PC-3 (cell line): Measurements from ENCODE around the gene LLPH. TPM values are rescaled to one million over a fixed set of nuclear protein-coding genes. Genes with fewer than 3 reads are reported as not detected.

Experiments used
- ATAC-seq: fragments of 200-7000 bp; cut with Tn5 transposase; 2 replicates; pipeline ENCODE4 v1.9.1; 2020; ENCODE audit warnings: mild to moderate bottlenecking, moderate library complexity
- BruUV-seq: library from RNA; stranded (reverse); fragments of 400-500 nt; replicated peaks from 2 replicates; lab custom pipeline; 2021; lab: Mats Ljungman, UMichigan
- CTCF ChIA-PET: fragments of 300-600 bp; sonication (Branson Sonifier 250); formaldehyde crosslinking; loops from one replicate; lab custom pipeline; 2022; ENCODE audit warnings: antibody characterized with exemption; lab: Charles Lee
- POLR2A ChIA-PET: fragments of 300-600 bp; sonication (Branson Sonifier 250); formaldehyde crosslinking; loops from one replicate; lab custom pipeline; 2022; ENCODE audit warnings: antibody characterized with exemption; ENCODE audit not compliant: unreplicated experiment; lab: Charles Lee
- DNase-seq: peaks from one replicate; pipeline ENCODE4 v3.0.0-alpha.2; 2015
- H2AFZ ChIP-seq: fragments of 300-600 bp; sonication (generic); 2 replicates; pipeline ENCODE4 v1.6.0; 2016; ENCODE audit warnings: antibody characterized with exemption, low read length
- H3F3A ChIP-seq: fragments of 300-600 bp; sonication (generic); one replicate; pipeline ENCODE4 v1.6.0; 2017; ENCODE audit warnings: antibody characterized with exemption, low read length, control low read depth, mild to moderate bottlenecking; ENCODE audit not compliant: unreplicated experiment
- H3K27ac ChIP-seq: fragments of 300-600 bp; sonication (generic); 2 replicates; pipeline ENCODE4 v1.5.1; 2016; ENCODE audit warnings: mild to moderate bottlenecking, low read length
- H3K27me3 ChIP-seq: fragments of 300-600 bp; sonication (generic); 2 replicates; pipeline ENCODE4 v1.6.1; 2016; ENCODE audit warnings: low read length, mixed read lengths
- H3K36me3 ChIP-seq: fragments of 300-600 bp; sonication (generic); 2 replicates; pipeline ENCODE4 v1.6.1; 2016; ENCODE audit warnings: low read depth, mixed run types, low read length, mixed read lengths
- H3K4me1 ChIP-seq: fragments of 300-600 bp; sonication (generic); 2 replicates; pipeline ENCODE4 v1.5.1; 2016; ENCODE audit warnings: low read length; ENCODE audit not compliant: insufficient read depth
- H3K4me2 ChIP-seq: fragments of 300-600 bp; sonication (generic); 2 replicates; pipeline ENCODE4 v1.6.0; 2016; ENCODE audit warnings: low read length
- H3K4me3 ChIP-seq: fragments of 300-600 bp; sonication (generic); 2 replicates; pipeline ENCODE4 v1.5.1; 2016; ENCODE audit warnings: mild to moderate bottlenecking, low read length, mixed read lengths
- H3K79me2 ChIP-seq: fragments of 300-600 bp; sonication (generic); 2 replicates; pipeline ENCODE4 v1.6.1; 2017; ENCODE audit warnings: low read length, mixed read lengths
- H3K9ac ChIP-seq: fragments of 300-600 bp; sonication (generic); 2 replicates; pipeline ENCODE4 v1.6.0; 2016; ENCODE audit warnings: mild to moderate bottlenecking, low read length
- H3K9me2 ChIP-seq: fragments of 300-600 bp; sonication (generic); replicated peaks from 2 replicates; pipeline ENCODE4 v1.6.1; 2016; ENCODE audit warnings: mixed run types, low read length, mixed read lengths
- H3K9me3 ChIP-seq: fragments of 300-600 bp; sonication (generic); 2 replicates; pipeline ENCODE4 v1.6.1; 2016; ENCODE audit warnings: low read length, mixed read lengths
- H4K20me1 ChIP-seq: fragments of 300-600 bp; sonication (generic); 2 replicates; pipeline ENCODE4 v1.6.1; 2016; ENCODE audit warnings: low read length, mixed read lengths
- EZH2 ChIP-seq: fragments of 300-600 bp; sonication (generic); IDR thresholded peaks from one replicate; pipeline ENCODE4 v1.6.1; 2017; ENCODE audit warnings: antibody characterized with exemption, mild to moderate bottlenecking, low read length; ENCODE audit not compliant: unreplicated experiment
- EZH2phosphoT487 ChIP-seq: fragments of 300-600 bp; sonication (generic); IDR thresholded peaks from 2 replicates; pipeline ENCODE4 v1.6.1; 2018; ENCODE audit warnings: mild to moderate bottlenecking, antibody characterized with exemption, low read length, borderline replicate concordance
- intact Hi-C: fragments of 100-400 bp; cut with micrococcal nuclease; formaldehyde crosslinking; loops from 2 replicates; pipeline ENCODE4 v1.9.0; 2023
- total RNA-seq: library from RNA; depleted of rRNA; stranded (reverse); fragments of >200 nt; gene quantifications from 2 replicates; pipeline ENCODE4 v1.2.3, GENCODE V29; 2014; rRNA removed
- TF ChIP-seq, protein P1 (sequence below): fragments of 300-600 bp; sonication (generic); conservative IDR thresholded peaks from 2 replicates; pipeline ENCODE4 v1.5.1; 2017; ENCODE audit warnings: antibody characterized with exemption, low read depth, mild to moderate bottlenecking, low read length

Gene LLPH
- total RNA-seq, 1 experiment from 2014 or later: 11.2 TPM

DNA sequence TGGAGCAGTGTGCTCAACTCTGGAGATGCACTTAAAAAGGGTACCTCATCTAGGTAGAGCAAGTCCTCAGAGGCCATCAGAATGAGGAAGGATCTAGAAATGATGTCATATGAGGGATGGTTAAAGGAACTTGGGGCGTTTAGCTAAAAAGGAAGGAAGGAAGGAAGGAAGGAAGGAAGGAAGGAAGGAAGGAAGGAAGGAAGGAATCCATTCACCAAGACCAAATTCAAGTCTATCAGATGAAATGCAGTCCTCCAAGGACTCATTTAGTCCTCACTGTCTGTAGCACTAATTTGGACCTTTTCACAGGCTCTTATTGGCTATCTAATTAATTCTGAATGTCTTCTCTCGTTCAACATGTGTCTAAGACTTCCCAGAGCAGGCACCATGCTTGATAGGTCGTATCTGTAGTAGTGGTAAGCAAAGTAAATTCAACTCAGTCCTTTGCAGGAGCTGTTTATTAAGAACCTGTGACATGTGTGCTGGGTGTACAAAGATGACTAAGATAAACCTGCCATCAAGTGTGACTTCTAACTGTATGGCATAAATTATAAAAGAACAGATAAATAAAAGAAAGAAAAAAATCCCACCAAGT lies 63.5 kb downstream of the LLPH start:
- TF ChIP-seq EZH2phosphoT487 (no peak), EZH2 (no peak)
- TF ChIP-seq, protein P1, sequence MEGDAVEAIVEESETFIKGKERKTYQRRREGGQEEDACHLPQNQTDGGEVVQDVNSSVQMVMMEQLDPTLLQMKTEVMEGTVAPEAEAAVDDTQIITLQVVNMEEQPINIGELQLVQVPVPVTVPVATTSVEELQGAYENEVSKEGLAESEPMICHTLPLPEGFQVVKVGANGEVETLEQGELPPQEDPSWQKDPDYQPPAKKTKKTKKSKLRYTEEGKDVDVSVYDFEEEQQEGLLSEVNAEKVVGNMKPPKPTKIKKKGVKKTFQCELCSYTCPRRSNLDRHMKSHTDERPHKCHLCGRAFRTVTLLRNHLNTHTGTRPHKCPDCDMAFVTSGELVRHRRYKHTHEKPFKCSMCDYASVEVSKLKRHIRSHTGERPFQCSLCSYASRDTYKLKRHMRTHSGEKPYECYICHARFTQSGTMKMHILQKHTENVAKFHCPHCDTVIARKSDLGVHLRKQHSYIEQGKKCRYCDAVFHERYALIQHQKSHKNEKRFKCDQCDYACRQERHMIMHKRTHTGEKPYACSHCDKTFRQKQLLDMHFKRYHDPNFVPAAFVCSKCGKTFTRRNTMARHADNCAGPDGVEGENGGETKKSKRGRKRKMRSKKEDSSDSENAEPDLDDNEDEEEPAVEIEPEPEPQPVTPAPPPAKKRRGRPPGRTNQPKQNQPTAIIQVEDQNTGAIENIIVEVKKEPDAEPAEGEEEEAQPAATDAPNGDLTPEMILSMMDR: no peak
- no peak overlapping the region for H3K4me2 ChIP-seq
- ATAC-seq (no peak), DNase-seq (no peak)
- BruUV-seq: no TSS peak
- no peaks in the 10 kb centered on the region for H3K9me2 ChIP-seq
- no peaks in the 10 kb centered on the region for H3K9me3 ChIP-seq
- H3F3A ChIP-seq: no peaks in the 10 kb centered on the region
- no peaks in the 10 kb centered on the region for H3K36me3 ChIP-seq
- H3K9ac ChIP-seq: no peak overlapping the region
- 0 out of 2 replicates have a peak, but pooled peaks cover 9% of the 10 kb centered on the region for H3K27me3 ChIP-seq
- intact Hi-C loops: no loop called here
- no peaks in the 10 kb centered on the region for H3K79me2 ChIP-seq
- H2AFZ ChIP-seq: no peak overlapping the region
- CTCF ChIA-PET: no interaction called here
- H3K27ac ChIP-seq: no peak overlapping the region
- no peaks in the 10 kb centered on the region for H4K20me1 ChIP-seq
- H3K4me3 ChIP-seq: no peak overlapping the region
- H3K4me1 ChIP-seq: no peaks in the 10 kb centered on the region
- POLR2A ChIA-PET: no interaction called here

Other genes starting within 250 kb of the LLPH start
- gene TMBIM4, start 39.2 kb upstream of the LLPH start, total RNA-seq: 36.3 and 63.2 TPM in 2 replicates
- not detected in 2 replicates for gene IRAK3, start 58.5 kb upstream of the LLPH start, total RNA-seq
- gene HELB, start 171.7 kb upstream of the LLPH start, total RNA-seq: 2.1 and 2.7 TPM in 2 replicates